OCI-M2 (cell line): ENCODE measurements around the gene RHNO1.

Experiments used
- DNase-seq: peaks from one replicate; lab custom pipeline; 2025; ENCODE audit not compliant: unreplicated experiment; lab: John Stamatoyannopoulos, UW

RHNO1 gene, protein sequence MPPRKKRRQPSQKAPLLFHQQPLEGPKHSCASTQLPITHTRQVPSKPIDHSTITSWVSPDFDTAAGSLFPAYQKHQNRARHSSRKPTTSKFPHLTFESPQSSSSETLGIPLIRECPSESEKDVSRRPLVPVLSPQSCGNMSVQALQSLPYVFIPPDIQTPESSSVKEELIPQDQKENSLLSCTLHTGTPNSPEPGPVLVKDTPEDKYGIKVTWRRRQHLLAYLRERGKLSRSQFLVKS

DNA sequence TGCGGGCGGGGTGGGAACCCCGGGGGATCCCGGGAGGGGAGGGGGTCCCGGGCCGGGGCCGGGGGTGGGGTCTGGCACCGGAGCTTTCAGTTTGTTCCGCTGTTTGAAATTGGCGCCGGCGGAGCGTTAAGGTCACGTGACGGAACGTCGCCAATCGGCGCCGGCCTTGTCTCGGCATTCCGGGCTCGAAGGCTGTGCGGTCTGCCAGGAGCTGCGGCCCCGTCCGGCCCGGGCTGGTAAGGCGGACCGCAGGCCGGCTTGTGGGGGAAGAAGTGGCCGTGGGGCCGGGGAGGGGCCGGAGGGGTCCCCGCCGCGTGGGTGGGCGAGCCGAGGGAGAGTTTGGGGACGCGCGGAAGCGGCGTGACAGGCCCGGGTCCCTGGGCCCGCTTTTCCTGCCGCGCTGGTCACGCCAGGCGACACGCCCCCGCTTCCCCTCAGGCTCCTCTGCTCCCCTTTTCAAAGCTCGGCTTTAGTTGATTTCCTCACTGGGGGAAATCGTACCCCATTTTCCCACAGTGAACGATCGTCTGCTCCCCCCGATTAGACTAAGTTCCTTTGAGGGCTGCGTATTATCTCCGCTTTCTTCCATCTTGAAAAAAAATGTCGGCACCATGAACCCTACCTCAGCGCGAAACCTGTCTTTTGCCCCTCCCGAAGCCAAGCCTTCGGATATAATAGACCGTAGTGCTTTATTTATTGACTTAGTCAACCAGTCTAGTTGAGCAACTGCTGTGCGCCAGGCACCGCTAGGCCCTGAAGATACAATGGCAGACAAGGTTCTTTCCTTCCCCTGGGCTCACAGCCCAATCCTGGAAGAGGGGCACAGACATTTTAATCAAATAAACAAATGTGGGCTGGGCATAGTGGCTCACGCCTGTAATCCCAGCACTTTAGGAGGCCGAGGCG lies at the start of gene RHNO1, which contains the start of gene FOXM1:
TSS of gene RHNO1 (plus strand) at position 177 of the 906 bp plus-strand sequence. CDS start 8,144 bp downstream, outside the sequence.
TSS of gene FOXM1 (minus strand) at position 128 of the 906 bp plus-strand sequence. CDS start 2,696 bp downstream, outside the sequence.
- DNase-seq: no peak

DNA sequence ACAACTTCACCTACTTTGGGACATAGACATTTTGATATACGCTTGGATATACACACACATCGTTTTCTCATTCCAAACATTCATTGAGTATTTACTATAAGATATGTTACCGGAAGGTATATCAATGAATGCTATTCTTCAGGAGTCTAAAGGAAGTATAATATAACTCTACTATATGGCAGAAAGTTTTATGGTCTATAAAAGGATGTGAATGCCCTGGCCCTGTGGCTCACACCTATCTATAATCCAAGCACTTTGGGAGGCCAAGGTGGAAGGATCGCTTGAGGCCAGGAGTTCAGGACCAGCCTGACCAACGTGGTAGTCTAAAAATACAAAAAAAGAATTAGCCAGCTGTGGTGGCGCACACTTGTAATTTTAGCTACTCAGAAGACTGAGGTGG lies 47.7 kb upstream of the RHNO1 start:
- no peak for DNase-seq

DNA sequence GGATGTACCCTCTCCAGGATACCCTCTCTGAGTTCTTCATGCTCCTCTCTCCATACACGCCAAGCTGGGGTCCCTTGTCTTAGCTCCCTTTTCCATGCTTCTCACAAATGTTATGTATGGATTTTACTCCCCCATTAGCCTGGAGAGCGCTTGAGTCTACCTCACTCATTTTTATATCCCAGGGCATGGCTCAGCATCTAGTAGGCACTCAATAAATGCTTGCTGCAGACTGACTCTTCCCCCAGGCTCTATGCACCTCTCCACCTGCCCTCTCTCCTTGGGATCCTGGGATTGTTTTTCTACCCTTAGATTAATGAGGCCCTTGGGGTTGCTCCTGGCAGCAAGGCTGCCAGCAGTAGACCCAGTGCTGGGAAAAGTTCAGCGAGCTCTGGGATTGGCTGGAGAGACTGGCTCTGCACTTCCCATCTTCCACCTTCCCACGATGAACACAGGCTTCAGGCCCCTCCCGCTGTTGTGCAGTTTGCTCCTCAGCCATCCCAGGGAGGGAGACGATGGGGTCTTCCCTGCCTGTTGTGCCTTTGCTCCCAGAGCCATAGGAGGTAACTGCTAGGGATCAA lies 44.4 kb upstream of the RHNO1 start:
- no peak for DNase-seq

DNA sequence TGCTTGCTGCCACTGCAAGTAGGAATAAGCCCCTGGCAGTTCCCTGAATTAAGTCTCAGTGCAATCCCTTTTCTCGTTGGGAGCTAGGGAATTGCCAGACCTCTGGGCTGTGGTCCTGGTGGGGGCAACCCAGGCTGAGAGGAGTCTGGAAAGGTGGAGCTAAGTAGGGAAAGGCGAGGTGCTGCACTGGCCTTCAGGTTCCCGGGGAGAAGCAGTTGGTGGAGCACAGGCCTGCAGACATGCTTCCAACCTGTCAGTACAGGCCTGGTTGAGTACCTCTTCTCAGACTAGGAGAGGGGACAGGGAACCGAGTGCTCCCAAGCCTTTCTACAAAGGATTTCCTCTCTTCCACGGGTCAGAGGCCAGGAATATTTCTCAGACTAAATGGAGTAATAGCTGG lies 43.7 kb upstream of the RHNO1 start:
- no peak for DNase-seq

DNA sequence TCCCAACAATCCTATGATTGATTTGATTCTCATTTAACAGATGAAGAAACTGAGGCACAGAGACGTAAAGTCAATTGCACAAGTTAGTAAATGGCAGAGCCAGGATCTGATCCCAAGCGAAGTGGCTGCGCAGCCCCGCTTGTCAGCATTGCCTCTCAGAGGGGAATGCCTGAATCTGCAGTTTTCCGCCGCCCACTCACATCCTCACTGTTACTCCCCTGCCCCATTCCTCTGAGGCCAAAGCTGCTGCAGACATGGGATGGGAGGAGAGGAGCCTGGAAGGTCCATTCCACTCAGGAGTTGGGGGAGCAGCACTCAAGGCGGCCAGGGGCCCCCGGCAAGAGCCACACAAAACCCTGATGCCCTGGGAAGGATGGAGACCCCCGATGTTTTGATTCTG lies 43.2 kb upstream of the RHNO1 start:
- DNase-seq: no peak

DNA sequence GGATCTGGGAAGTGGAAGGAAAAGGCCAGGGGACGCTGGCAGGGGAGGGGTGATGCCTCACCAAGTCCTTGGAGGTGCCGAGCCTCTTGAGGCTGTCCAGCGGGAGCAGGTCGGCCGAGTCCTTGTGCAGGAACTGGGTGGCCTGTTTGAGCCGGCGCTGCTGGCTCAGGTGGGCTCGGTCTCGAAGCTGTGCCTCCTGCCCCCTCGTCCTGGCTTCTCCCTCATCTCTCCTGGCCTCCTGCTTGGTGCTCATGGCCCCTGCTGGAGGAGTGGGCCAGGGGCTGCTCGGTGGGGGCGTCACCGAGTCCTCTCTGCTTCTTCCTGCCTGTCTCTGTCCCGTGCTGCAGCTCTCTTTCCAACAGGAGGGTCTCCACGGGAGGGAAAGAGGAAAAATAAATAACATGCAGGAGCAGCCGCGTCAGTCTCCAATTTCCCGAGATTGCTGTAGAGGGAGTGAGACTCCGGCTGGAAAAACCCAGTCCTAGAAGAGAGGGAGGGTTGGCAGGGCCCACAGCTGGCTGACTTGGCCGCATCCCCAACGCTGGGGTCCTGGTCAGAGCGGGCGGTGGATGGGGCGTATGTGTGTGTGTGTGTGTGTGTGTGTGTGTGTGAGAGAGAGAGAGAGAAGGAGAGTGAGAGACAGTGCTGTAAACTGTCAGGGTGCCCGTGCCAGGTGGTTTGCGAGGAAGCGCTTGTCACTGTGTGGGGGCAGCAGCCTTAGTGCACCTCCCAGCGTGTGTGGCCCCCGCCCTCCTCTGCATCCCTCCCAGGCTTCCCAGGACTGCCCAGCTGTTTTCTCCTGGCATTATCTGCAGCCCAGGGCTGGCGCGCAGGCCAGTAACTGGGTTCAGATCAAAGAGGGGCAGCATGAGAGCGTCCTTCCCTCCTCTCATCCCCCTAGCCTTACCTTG lies 42.2 kb upstream of the RHNO1 start, which contains the start of gene NRIP2:
TSS of gene NRIP2 (minus strand) at position 455 of the 911 bp plus-strand sequence. CDS start at position 403, 52 bp downstream.
- DNase-seq: no peak

DNA sequence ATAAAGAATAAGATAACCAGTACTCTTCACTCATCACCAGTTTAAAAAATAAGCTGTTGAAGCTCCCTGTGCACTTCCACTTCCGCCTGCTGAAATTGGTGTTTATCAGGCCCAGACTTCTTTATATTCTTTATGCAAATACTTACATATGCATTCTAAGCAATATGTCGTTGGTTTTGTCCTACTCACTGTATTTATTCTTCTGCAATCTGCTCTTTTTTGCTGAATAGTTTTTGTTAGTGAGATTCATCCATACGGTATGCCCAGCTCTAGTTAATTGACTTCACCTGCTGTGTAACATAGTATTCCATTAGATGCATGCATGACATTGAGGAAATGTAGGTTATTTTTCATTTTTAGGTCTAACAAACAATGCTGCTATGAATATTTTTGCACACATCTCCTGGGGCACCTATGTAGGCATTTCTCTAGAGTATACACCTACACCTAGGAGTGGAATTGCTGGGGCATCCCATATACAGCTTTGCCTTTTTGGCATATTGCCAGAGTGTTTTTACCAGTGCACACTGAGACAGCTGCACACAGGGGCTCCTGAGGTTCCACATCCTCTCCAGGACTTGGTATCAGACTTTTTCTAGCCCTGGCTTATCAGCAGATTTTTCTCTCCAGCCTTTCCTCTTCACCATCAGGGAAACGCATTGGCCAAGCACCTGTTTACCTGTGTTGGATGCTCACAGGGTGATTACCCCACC lies 41.2 kb upstream of the RHNO1 start:
- DNase-seq: no peak

DNA sequence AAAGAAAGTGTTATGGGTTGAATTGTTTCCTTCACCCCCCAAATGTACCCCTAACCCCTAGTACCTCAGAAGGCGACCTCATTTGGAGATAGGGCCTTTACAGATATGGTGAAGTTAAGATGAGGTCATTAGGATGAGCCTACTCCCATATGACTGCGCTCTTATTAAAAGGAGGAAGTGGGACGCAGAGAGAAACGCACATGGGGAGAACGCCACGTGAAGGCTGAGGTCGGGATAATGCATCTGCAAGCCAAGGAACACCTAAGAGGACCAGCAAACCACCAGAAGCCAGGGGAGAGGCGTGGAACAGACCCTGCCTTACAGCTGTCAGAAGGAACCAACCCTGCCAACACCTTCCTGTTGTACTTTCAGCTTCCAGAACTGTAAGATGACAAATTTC lies 40.4 kb upstream of the RHNO1 start:
- no peak for DNase-seq

DNA sequence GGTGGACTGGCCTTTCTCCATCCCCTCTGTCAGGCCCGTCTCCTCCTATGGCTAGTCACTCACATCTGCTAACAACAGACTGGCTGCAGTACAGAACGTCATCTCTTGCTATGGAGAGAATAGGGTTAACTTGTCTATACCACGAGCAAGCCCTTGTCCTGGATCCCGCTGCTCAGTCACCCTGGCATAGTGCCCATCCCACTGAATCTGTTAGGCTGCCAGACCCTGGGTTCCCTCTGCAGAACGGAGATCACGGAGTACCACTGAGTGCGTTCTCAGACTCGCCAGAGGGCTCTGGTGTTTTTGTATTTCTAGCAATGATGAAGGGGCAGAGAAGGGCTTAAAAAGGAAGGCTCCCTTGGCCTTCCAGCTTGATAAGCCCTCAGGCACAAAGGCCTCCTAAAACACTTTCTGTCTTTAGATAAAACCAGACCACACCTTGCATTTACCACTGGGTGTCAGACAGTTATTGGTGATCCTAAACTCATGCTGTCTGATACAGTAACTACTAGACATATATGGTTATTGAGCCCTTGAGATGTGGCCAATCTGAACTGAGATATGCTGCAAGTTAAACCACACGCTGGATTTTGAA lies 35.9 kb upstream of the RHNO1 start:
- no peak for DNase-seq

DNA sequence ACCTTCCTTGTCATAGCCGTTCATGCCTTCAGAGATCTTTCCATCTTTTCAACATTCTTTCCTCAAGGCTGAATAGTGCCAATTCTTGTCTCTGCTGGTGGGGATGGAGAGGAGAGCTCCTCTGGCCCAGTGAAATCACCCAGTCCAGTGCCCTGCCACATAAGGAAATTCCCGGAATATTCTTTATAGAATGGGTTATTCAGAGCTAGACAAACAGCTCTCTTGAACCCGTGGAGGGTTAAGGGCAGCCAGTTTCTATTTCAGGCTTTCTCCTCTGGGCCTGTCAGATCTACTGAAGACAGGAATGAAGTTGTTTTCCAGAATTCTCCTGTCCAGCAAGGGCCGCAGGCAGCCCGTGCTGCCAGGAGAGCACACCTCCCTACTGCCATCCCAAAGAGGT lies 34.1 kb upstream of the RHNO1 start:
- DNase-seq: no peak

DNA sequence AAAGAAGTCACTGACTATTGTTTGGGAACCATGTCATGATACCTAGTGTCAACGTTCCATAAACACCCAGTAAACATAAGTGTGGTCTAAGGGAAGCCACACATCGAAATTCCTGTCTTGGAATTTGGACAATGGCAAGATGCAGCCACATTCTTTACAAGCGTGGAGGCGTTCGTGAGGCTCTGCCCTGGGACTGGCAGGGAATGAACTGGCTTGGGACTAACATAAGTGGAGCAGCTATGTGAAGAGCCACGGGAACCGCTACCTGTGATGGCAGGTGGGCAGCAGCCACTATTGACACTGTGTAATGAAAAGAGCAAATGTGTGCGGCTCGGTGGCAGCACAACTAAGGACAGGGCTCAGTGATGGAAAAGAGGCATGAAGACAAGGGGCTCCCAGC lies 32.2 kb upstream of the RHNO1 start:
- DNase-seq: no peak

DNA sequence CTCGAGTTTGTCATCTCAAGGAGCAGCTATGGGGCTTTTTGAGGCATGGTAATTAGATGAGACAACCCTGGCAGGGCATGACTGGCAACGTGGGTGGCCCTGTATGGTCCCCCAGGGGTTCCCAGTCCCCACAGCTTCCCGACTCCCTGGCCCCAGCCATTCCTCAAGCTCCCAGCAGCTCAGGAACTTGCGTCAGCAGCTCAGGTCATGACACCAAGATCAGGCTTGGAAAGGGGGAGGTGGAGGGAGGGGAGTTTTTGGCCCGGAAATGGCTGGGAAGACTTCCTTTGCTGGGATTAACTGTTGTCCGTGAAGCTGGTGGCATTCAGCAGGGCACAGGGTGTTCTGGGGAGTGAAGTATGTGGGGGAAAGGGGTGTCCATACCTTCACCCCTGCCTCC lies 31.7 kb upstream of the RHNO1 start:
- no peak for DNase-seq

DNA sequence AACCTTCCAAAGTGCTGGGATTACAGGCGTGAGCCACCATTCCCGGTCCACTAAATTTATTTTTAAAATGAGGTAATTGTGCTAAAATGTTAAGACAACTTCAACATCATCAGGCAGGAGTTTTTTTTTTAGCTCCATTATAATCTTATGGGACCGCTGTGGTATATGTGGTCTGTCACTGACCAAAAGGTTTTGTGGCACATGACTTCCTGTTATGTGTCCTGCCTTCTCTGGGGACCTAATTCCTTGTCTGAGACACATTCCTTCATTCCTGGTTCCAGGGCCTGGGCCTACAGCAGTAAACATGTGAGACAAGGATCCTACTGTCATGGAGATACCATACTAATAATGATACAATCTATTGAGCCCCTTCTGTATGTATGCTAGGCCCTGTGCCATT lies 25.1 kb upstream of the RHNO1 start:
- DNase-seq: no peak

DNA sequence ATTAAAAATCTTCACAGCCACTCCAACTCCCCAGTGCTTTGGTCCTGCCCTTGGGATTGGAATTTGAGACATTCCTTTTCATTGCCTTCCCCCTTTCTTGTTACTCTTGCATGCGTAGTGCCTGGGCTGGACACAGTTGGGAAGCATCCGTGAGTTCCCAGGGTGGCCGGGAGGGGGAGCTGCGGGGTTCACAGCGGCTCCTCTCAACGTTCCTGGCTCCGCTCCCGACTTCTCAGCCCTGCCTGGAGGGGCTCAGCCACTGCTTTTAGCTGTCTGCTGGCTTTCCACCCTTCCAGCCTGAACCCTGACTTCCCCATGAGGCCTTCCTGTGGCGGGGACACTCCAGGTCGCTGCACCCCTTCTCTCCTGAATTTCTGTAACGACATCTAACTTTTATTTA lies 23.4 kb upstream of the RHNO1 start:
- no peak for DNase-seq

DNA sequence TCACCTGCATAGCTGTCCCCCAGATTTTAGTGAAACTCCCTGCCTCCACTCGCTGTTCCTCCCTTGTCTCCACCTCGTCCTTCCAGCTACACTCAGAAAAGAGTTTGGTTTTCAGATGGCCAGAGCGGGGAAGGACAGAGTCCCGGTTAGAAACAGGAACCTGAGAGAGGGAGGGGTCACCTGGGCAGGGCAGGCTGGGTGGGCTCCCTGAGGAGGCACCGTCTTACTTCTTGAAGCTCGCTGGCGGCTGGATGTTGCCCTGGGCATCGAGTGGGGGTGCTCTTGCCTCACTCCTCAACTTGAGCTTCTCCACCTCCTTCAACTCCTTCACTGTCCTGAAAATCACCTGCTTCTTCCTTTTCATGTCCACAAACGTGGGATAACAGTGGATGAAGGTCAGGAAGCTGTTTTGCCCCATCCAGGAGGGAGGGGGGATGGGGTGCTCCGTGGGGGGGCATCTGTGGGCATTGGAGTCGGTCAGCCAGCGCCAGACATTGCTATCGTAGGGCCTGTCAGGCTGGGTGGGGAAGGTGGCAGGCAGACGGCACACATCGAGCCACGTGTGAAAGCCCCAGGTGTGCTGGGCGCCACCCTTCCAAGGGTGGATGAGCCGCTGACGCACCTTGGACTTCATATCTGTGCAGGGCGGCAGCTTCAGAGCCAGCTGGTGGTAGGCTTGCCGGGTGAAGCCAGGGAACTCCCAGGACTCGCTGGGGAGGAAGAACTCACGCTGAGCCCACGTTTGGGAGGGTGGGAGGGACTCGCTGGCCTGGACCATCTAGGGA lies 22.2 kb upstream of the RHNO1 start:
- DNase-seq: no peak

DNA sequence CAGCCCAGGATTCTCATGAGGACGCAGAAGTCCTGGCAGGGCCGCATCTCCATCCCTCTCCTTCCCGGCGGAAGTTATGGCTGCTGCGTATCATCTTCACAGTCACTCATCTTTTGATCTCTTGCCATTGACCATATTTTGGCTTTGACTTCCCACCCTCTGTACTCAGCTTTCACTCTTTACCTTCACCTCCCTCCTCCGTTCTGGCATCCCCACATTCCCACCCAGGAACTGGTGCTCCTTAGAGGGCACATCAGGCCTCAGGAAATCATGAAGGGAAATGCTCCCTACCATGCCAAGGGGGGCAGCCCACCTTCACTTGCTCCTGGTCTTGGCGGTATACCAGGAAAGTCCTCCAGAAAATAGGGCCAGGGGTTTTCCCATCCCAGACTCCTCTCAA lies 21.5 kb upstream of the RHNO1 start:
- no peak for DNase-seq

DNA sequence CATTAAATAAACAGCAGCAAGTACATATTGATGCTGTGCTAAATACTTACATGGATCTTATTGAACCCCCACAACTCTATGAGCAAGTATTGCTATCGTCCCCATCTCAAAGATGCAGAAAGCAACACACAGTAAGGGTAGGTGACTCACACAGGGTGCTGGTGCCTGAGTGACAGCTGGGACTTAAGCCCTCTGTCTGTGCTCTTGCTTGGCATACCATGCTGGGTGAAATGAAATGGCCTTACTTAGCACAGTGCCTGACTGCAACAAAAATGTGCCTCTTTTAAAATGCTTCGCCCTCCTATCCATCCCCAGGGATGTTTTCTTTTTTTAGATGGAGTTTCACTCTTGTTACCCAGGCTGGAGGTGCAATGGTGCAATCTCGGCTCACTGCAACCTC lies 21.0 kb upstream of the RHNO1 start:
- no peak for DNase-seq

DNA sequence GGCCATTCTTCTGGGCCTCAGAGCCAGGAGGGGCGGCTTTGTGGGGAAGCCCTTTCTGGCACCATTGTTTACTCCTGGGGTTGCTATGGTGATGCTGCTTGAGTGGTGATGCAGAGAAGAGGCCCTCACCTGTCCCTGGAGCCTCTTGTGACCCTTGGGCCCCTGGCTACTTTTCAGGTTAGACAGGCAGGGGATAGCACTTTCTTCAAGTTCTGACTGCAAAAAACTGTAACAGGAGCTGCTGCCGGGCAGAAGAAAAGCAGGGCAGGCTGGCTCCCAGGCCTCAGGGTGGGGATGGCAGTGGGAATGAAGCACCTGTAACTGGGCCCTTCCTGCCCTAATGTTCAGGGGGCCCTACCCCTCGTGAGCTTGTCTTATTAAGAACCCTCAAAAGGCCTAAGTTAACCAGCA lies 20.0 kb upstream of the RHNO1 start, which contains the start of gene TEX52:
TSS of gene TEX52 (minus strand) at position 19 of the 411 bp plus-strand sequence. CDS start at position 6, 13 bp downstream.
- DNase-seq: no peak

DNA sequence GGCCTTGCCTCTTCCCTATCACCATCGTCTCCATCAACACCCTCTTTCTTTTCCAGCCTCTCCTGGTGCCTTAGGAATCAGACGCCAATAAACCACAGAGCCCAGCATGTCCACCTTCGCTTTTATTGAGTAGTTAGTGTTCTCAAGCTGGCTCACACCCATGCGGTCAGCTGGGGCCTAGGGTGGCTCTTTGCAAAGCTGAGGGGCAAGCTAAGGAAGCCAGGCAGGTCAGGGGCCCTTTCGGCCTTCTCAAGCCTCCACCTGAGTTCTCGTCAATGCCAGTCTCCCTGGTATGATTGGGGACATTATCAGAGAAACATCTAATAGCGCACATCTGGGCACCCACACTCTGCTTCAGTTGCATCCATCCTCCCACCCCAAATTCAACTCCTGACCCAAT lies 19.4 kb upstream of the RHNO1 start:
- no peak for DNase-seq
